Body of pancreas (tissue), 4 donors: ENCODE data around the gene MBD3L1. TPM values are rescaled to one million over a fixed set of nuclear protein-coding genes. Genes with fewer than 3 reads are reported as not detected.

ENCODE experiments used
- ATAC-seq: fragments of 150-250 bp; one replicate; pipeline ENCODE4 v1.9.1; 2016
- DNase-seq, 4 donors: peaks; one replicate each; pipeline ENCODE4 v3.0.0-alpha.2; 2019
- H3K27ac ChIP-seq, 4 donors: fragments of 200-600 bp; sonication (generic); 1 replicate in 3 of 4; 2 replicates in 1 of 4; pipeline versions ENCODE4 v1.5.1 to v1.6.1; 2016 to 2019; ENCODE audit warnings: mild to moderate bottlenecking in 1 of 4, mixed read lengths in 1 of 4, moderate library complexity in 1 of 4
- H3K27me3 ChIP-seq, 2 donors: fragments of 200-600 bp; sonication (generic); one replicate each; pipeline ENCODE4 v1.6.0; 2016; ENCODE audit warnings: mild to moderate bottlenecking in 1 of 2
- H3K36me3 ChIP-seq, 2 donors: fragments of 200-600 bp; sonication (generic); replicated peaks in 1 of 2; 2 replicates each; pipeline ENCODE4 v1.5.1; 2016; ENCODE audit warnings: low read depth in 2 of 2; ENCODE audit not compliant: insufficient read depth in 1 of 2
- H3K4me1 ChIP-seq: fragments of 200-600 bp; sonication (generic); one replicate; pipeline ENCODE4 v1.6.0; 2016
- H3K4me3 ChIP-seq, 2 donors: fragments of 200-600 bp; sonication (generic); 1 replicate in 1 of 2; 2 replicates in 1 of 2; pipeline ENCODE4 v1.5.1; 2016 to 2019
- H3K9me3 ChIP-seq, 3 donors: fragments of 200-600 bp; sonication (generic); 1 replicate in 2 of 3; 2 replicates in 1 of 3; pipeline ENCODE4 v1.5.1; 2016
- POLR2A ChIP-seq, 3 donors: fragments of 450-650 bp; IDR thresholded peaks; one replicate each; pipeline ENCODE4 v1.6.1; 2016; ENCODE audit warnings: antibody characterized with exemption in 3 of 3, mild to moderate bottlenecking in 2 of 3
- WGBS, 2 donors: methylation state at CpG; one replicate each; pipeline ENCODE4 v1.1.5; 2017; 5-methylcytosine and 5-hydroxymethylcytosine counted together
- intact Hi-C: fragments of 100-400 bp; cut with DNase I; formaldehyde crosslinking; loops from one replicate; pipeline ENCODE4 v1.15.1; 2023
- total RNA-seq, 2 donors: library from RNA; depleted of rRNA; stranded (reverse); fragments of >200 nt; gene quantifications; one replicate each; pipeline ENCODE4 v1.1.0, GENCODE V29; 2016
- TF ChIP-seq, protein P1 (sequence below), 7 experiments: fragments of 450-650 bp in 4 of 7; fragments of 200-600 bp in 3 of 7; sonication (generic) in 3 of 7; IDR thresholded peaks; one replicate each; pipeline ENCODE4 v1.5.1; 2016 to 2019; ENCODE audit warnings: antibody characterized with exemption in 7 of 7

The MBD3L1 gene
- total RNA-seq, 2 donors from 2014 or later, result not detected

DNA sequence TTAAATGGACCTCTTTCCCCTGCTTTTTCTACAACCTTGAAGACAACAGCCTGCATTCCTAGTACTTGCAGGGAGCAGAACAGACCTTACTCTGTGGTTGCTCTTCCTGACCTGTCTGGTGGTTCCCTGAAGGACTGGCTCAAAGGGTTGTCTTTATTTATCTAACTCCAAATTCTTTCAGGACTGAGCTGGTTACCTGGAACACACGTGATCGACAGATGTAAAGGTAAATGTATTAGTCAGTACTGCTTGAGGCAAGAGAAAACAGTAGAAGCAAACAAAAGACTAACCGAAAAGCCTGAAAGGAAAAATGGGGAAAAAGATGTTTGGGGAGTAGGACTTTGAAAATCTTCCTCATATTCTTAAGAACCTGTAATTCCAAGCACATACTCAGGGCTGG, 18.0 kb upstream of the MBD3L1 start:
- ATAC-seq, result no peak
- Histone ChIP-seq H3K36me3 (peaks cover 46 to 62% of the 10 kb centered on the region in 2 donors), H3K9me3 (peaks cover 5 to 84% (median 7%) of the 10 kb centered on the region in 3 donors), H3K27me3 (no peaks in the 10 kb centered on the region), H3K4me3 (no peak overlapping the region), H3K4me1 (no peaks in the 10 kb centered on the region), H3K27ac (no peak overlapping the region)
- intact Hi-C loops, result no loop called here
- TF ChIP-seq, protein P1, sequence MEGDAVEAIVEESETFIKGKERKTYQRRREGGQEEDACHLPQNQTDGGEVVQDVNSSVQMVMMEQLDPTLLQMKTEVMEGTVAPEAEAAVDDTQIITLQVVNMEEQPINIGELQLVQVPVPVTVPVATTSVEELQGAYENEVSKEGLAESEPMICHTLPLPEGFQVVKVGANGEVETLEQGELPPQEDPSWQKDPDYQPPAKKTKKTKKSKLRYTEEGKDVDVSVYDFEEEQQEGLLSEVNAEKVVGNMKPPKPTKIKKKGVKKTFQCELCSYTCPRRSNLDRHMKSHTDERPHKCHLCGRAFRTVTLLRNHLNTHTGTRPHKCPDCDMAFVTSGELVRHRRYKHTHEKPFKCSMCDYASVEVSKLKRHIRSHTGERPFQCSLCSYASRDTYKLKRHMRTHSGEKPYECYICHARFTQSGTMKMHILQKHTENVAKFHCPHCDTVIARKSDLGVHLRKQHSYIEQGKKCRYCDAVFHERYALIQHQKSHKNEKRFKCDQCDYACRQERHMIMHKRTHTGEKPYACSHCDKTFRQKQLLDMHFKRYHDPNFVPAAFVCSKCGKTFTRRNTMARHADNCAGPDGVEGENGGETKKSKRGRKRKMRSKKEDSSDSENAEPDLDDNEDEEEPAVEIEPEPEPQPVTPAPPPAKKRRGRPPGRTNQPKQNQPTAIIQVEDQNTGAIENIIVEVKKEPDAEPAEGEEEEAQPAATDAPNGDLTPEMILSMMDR (IDR thresholded peaks at IDR 0.05), result no peak
- no peak for TF ChIP-seq POLR2A (IDR thresholded peaks at IDR 0.05)
- DNase-seq, result no peak
- 91 to 95% methylated on average over 3 of the region's 3 CpGs for WGBS, 2 donors

DNA sequence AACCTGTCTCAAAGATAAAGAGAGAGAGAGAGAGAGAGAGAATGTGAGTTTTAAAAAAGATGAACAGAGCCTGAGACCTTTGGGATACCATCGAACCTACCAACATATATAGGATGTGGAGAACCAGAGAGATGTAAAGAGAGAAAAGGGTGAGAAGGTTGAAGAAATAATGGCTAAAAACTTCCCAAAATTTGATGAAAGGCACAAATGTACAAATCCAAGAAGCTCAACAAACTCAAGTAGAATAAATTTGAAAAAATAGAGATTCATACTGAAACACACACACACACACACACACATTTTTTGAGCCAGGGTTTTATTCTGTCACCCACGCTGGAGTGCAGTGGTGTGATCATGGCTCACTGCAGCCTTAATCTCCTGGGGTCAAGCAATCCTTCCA, 16.4 kb upstream of the MBD3L1 start:
- H3K4me1 ChIP-seq, result no peaks in the 10 kb centered on the region
- ATAC-seq (no peak), DNase-seq (no peak)
- peaks cover 5 to 86% (median 5%) of the 10 kb centered on the region in 3 donors for H3K9me3 ChIP-seq
- H3K4me3 ChIP-seq, result no peak overlapping the region
- WGBS, 2 donors, result 97 to 98% methylated on average over 2 of the region's 2 CpGs
- intact Hi-C loops, result no loop called here
- no peaks in the 10 kb centered on the region for H3K27me3 ChIP-seq
- H3K36me3 ChIP-seq, result peaks cover 56 to 72% of the 10 kb centered on the region in 2 donors
- TF ChIP-seq POLR2A (IDR thresholded peaks at IDR 0.05), result no peak
- TF ChIP-seq, protein P1 (IDR thresholded peaks at IDR 0.05), result no peak
- no peak overlapping the region for H3K27ac ChIP-seq

DNA sequence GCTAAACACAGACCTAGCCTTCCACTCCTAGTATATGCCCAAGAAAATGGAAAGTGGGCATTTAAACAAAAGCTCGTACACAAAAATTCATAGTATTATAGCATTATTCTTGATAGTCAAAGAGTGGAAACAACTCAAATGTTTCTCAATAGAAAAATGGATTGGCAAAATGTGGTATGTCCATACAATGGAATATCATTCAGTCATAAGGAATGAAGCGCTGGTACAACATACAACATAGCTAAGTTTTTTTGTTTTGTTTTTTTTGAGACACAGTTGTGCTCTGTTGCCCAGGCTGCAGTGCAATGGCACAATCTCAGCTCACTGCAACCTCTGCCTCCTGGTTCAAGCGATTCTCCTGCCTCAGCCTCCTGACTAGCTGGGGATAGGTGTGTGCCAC, 11.9 kb upstream of the MBD3L1 start:
- H3K4me3 ChIP-seq, result no peak overlapping the region
- DNase-seq (no peak), ATAC-seq (no peak)
- TF ChIP-seq POLR2A (IDR thresholded peaks at IDR 0.05), result no peak
- TF ChIP-seq, protein P1 (IDR thresholded peaks at IDR 0.05), result no peak
- H3K4me1 ChIP-seq, result no peaks in the 10 kb centered on the region
- no peak overlapping the region for H3K27ac ChIP-seq
- H3K27me3 ChIP-seq, result no peaks in the 10 kb centered on the region
- H3K36me3 ChIP-seq, result peaks cover 38 to 47% of the 10 kb centered on the region in 2 donors
- intact Hi-C loops, result no loop called here
- 93 to 99% methylated on average over 3 of the region's 3 CpGs for WGBS, 2 donors
- peaks cover 0 to 44% (median 5%) of the 10 kb centered on the region in 3 donors for H3K9me3 ChIP-seq

DNA sequence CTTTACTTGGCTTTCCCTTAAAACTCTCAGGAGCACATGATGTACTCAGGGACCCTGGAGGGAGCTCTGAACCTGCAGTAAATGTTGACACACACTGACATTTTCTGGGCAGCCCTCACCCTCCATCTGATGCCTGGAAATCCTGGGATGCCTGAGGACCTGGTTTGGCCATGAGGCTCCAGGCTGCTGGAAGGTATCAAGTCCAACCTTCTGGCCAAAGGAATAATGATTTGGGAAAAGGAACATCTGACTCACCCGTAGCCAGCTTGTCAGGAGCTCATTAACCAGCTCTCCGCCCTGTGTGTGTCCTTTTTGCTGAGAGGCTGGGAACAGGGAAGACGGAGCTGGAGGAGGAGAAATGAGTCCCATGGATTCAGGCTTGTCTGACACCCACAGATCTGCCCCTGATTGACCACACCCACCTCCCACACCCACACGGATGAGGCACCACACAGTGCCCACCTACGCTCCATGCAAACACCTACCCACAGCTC, 10.4 kb upstream of the MBD3L1 start:
- ATAC-seq (no peak), DNase-seq (no peak)
- intact Hi-C loops, result no loop called here
- 91 to 94% methylated on average over 4 to 5 of the region's 5 CpGs for WGBS, 2 donors
- peaks cover 0 to 30% (median 5%) of the 10 kb centered on the region in 3 donors for H3K9me3 ChIP-seq
- H3K27me3 ChIP-seq, result no peaks in the 10 kb centered on the region
- H3K4me3 ChIP-seq, result no peak overlapping the region
- TF ChIP-seq, protein P1 (IDR thresholded peaks at IDR 0.05), result no peak
- no peak for TF ChIP-seq POLR2A (IDR thresholded peaks at IDR 0.05)
- no peaks in the 10 kb centered on the region for H3K4me1 ChIP-seq
- H3K27ac ChIP-seq, result no peak overlapping the region
- peaks cover 27 to 47% of the 10 kb centered on the region in 2 donors for H3K36me3 ChIP-seq

DNA sequence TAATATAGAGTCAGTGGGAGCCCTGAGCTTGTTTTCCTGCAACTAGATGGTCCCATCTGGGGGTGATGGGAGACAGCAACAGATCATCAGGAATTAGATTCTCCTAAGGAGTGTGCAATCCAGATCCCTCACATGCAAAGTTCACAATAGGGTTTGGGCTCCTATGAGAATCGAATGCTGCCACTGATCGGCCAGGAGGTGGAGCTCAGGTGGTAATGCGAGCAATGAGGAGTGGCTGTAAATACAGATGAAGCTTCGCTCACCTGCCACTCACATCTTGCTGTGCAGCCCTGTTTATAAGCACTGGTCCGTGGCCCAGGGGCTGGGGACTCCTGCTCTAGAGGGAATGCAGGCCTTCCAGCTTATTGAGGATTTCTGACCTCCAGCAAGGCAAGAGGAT, 5.8 kb upstream of the MBD3L1 start:
- Histone ChIP-seq H3K27ac (no peak overlapping the region), H3K36me3 (peaks cover 3 to 19% of the 10 kb centered on the region in 2 donors), H3K27me3 (no peaks in the 10 kb centered on the region), H3K4me1 (peaks cover 2% of the 10 kb centered on the region), H3K9me3 (no peaks in the 10 kb centered on the region), H3K4me3 (no peak overlapping the region)
- intact Hi-C loops, result no loop called here
- 94 to 95% methylated on average over 5 of the region's 5 CpGs for WGBS, 2 donors
- no peak for ATAC-seq
- DNase-seq, result no peak
- TF ChIP-seq, protein P1 (IDR thresholded peaks at IDR 0.05), result no peak
- TF ChIP-seq POLR2A (IDR thresholded peaks at IDR 0.05), result no peak
